Astrocyte (in vitro differentiated cells and primary cell): ENCODE results near the gene FHL2. TPM values are rescaled to one million over a fixed set of nuclear protein-coding genes. Genes with fewer than 3 reads are reported as not detected.
A peak's percentile ranks its signal among the peaks of the same experiment; 100 is the strongest.

Experiments used
- DNase-seq: peaks from one replicate; pipeline ENCODE4 v3.0.0-alpha.2; 2010; ENCODE audit warnings: low read depth
- FAIRE-seq: peaks from 2 replicates; lab custom pipeline; 2011; peaks lifted over from hg19 to GRCh38; lab: Jason Lieb, UNC
- H2AFZ ChIP-seq: 2 replicates; pipeline ENCODE4 v1.6.0; 2012; ENCODE audit warnings: low read depth, low read length, inconsistent platforms
- H3K27ac ChIP-seq: 2 replicates; pipeline ENCODE4 v1.5.1; 2011; ENCODE audit warnings: low read depth, low read length, inconsistent platforms
- H3K27me3 ChIP-seq: 2 replicates; pipeline ENCODE4 v1.6.0; 2011; ENCODE audit warnings: low read length, inconsistent platforms; ENCODE audit not compliant: insufficient read depth
- H3K36me3 ChIP-seq: 2 replicates; pipeline ENCODE4 v1.5.1; 2011; ENCODE audit warnings: low read length, inconsistent platforms; ENCODE audit not compliant: insufficient read depth
- H3K4me1 ChIP-seq: 2 replicates; pipeline ENCODE4 v1.5.1; 2011; ENCODE audit warnings: low read length, inconsistent platforms; ENCODE audit not compliant: insufficient read depth
- H3K4me2 ChIP-seq: 2 replicates; pipeline ENCODE4 v1.6.0; 2012; ENCODE audit warnings: low read length, inconsistent platforms
- H3K4me3 ChIP-seq: 2 replicates; pipeline ENCODE4 v1.5.1; 2011; ENCODE audit warnings: low read depth, mild to moderate bottlenecking, low read length, inconsistent platforms; ENCODE audit not compliant: insufficient read depth
- H3K79me2 ChIP-seq: 2 replicates; pipeline ENCODE4 v1.6.0; 2012; ENCODE audit warnings: mild to moderate bottlenecking, low read length, inconsistent platforms; ENCODE audit not compliant: insufficient read depth
- H3K9ac ChIP-seq: 2 replicates; pipeline ENCODE4 v1.6.0; 2012; ENCODE audit warnings: mild to moderate bottlenecking, low read length, inconsistent platforms
- H3K9me3 ChIP-seq: 2 replicates; pipeline ENCODE4 v1.5.1; 2012; ENCODE audit warnings: low read depth, mild to moderate bottlenecking, low read length, inconsistent platforms; ENCODE audit not compliant: insufficient read depth
- H4K20me1 ChIP-seq: 2 replicates; pipeline ENCODE4 v1.6.0; 2012; ENCODE audit warnings: low read length, inconsistent platforms; ENCODE audit not compliant: insufficient read depth
- H3K27ac Mint-ChIP-seq: one replicate; pipeline ENCODE4 v1.8.0; 2021; ENCODE audit warnings: mild to moderate bottlenecking, mixed read lengths; ENCODE audit not compliant: unreplicated experiment
- H3K27me3 Mint-ChIP-seq: one replicate; pipeline ENCODE4 v1.8.0; 2021; ENCODE audit warnings: low read depth, mixed read lengths; ENCODE audit not compliant: unreplicated experiment
- H3K36me3 Mint-ChIP-seq: one replicate; pipeline ENCODE4 v1.8.0; 2021; ENCODE audit warnings: low read depth, mixed read lengths; ENCODE audit not compliant: unreplicated experiment
- H3K4me1 Mint-ChIP-seq: one replicate; pipeline ENCODE4 v1.8.0; 2021; ENCODE audit warnings: low read depth, mixed read lengths; ENCODE audit not compliant: unreplicated experiment
- H3K4me3 Mint-ChIP-seq: one replicate; pipeline ENCODE4 v1.8.0; 2021; ENCODE audit warnings: mild to moderate bottlenecking, moderate library complexity, mixed read lengths; ENCODE audit not compliant: unreplicated experiment
- H3K9me3 Mint-ChIP-seq: one replicate; pipeline ENCODE4 v1.8.0; 2021; ENCODE audit warnings: mild to moderate bottlenecking, mixed read lengths; ENCODE audit not compliant: unreplicated experiment
- EZH2 ChIP-seq: IDR thresholded peaks from 2 replicates; pipeline ENCODE4 v1.6.1; 2012; ENCODE audit warnings: mild to moderate bottlenecking, low read length, inconsistent platforms; ENCODE audit not compliant: insufficient read depth
- total RNA-seq: library from RNA; stranded (reverse); gene quantifications from 2 replicates; pipeline ENCODE4 v1.2.1, GENCODE V29; 2021
- TF ChIP-seq, protein P1 (sequence below): IDR thresholded peaks from 2 replicates; pipeline ENCODE4 v1.5.1; 2011; ENCODE audit warnings: low read depth, mild to moderate bottlenecking, inconsistent platforms, low read length, moderate library complexity; ENCODE audit not compliant: insufficient read depth

The FHL2 gene
- total RNA-seq, 1 donor from 2014 or later, result 104 TPM

DNA sequence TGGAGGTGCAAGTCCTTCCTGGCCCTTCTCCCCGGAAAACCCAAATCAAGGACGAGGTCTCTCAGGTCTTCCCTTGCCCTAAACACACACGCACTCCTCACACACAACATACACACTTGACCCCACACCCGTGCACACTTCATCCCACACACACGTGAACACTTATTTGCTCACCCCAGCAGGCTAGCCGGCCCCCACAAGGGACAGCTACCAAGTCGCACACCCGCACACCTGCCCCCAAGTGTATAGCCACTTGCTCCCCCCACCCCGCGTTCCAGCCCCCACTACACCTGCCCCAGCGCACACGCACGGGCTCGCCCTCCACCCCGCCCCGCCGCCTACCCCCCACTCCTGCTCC is 69.7 kb downstream of the FHL2 start:
- no peaks in the 10 kb centered on the region for H3K9me3 Mint-ChIP-seq
- peaks cover 39% of the 10 kb centered on the region for H3K79me2 ChIP-seq
- H3K4me2 ChIP-seq, result peak overlapping the region; percentile 99
- no peaks in the 10 kb centered on the region for H3K27me3 ChIP-seq
- no peak for TF ChIP-seq EZH2
- TF ChIP-seq, protein P1, sequence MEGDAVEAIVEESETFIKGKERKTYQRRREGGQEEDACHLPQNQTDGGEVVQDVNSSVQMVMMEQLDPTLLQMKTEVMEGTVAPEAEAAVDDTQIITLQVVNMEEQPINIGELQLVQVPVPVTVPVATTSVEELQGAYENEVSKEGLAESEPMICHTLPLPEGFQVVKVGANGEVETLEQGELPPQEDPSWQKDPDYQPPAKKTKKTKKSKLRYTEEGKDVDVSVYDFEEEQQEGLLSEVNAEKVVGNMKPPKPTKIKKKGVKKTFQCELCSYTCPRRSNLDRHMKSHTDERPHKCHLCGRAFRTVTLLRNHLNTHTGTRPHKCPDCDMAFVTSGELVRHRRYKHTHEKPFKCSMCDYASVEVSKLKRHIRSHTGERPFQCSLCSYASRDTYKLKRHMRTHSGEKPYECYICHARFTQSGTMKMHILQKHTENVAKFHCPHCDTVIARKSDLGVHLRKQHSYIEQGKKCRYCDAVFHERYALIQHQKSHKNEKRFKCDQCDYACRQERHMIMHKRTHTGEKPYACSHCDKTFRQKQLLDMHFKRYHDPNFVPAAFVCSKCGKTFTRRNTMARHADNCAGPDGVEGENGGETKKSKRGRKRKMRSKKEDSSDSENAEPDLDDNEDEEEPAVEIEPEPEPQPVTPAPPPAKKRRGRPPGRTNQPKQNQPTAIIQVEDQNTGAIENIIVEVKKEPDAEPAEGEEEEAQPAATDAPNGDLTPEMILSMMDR, result no peak
- H3K4me1 ChIP-seq, result peaks cover 29% of the 10 kb centered on the region
- H3K4me3 ChIP-seq, result peak overlapping the region; percentile 70
- H3K9ac ChIP-seq, result peak overlapping the region; percentile 76
- H4K20me1 ChIP-seq, result peaks cover 4% of the 10 kb centered on the region
- FAIRE-seq, result no peak
- no peaks in the 10 kb centered on the region for H3K9me3 ChIP-seq
- peaks cover 36% of the 10 kb centered on the region for H3K4me1 Mint-ChIP-seq
- no peaks in the 10 kb centered on the region for H3K36me3 Mint-ChIP-seq
- H3K4me3 Mint-ChIP-seq, result peak overlapping the region; percentile 95
- H2AFZ ChIP-seq, result peak overlapping the region; percentile 74
- H3K27ac Mint-ChIP-seq, result peak overlapping the region; percentile 90
- no peak for DNase-seq
- no peaks in the 10 kb centered on the region for H3K27me3 Mint-ChIP-seq
- H3K36me3 ChIP-seq, result no peaks in the 10 kb centered on the region
- no peak overlapping the region for H3K27ac ChIP-seq

DNA sequence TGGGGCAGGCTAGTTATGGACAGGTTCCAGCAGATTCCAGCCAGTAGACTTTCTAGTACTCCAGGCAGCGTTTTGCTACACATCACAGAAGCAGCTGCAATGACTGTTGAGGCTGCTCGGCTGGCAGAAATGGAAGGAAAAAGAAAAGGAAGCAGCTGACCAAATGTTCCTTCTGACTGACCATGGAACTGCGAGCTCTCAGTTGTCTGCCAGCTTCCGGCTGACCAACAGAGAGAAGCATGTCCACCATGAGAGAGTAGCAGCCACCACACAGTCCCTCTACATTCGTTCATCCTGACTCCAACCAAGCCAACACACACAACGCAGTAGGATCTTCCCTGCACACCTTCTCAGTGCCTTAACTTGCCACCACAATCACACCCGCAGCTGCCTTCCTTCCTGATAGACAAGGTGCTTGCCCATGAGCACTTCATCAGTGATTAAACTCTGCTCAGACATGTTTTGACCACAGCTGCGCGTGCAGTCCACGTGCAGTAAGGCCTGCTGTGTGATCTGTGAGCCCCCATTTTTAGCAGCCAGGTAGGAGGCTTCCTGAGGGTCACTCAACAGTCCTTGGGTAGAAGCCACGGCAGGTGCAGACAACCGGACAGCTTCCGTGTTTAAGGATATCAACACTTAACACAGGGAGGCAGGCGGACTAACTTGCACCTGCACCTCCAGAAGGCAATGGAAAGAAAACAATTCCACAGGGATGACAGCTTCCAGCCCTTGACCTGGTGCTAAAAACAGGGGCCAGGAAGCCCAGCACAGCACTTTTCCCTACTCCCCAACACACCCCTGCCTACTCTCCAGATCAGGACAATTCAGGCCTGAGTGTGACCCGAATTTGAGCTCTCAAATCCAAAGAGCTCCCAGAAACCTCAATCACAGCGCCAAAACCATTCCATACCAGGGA is 70.3 kb downstream of the FHL2 start:
- FAIRE-seq, result no peak

More for the DNA sequence above, 70.3 kb downstream of the FHL2 start:
- no peak for DNase-seq
- no peak overlapping the region for H3K27ac ChIP-seq
- peaks cover 42% of the 10 kb centered on the region for H3K79me2 ChIP-seq
- no peaks in the 10 kb centered on the region for H3K9me3 ChIP-seq
- H3K36me3 ChIP-seq, result no peaks in the 10 kb centered on the region
- H3K4me1 ChIP-seq, result peaks cover 29% of the 10 kb centered on the region
- peak overlapping the region; percentile 74 for H2AFZ ChIP-seq
- Mint-ChIP-seq H3K36me3 (no peaks in the 10 kb centered on the region), H3K4me1 (peaks cover 42% of the 10 kb centered on the region), H3K4me3 (peak overlapping the region; percentile 95), H3K27ac (peak overlapping the region; percentile 90), H3K9me3 (no peaks in the 10 kb centered on the region), H3K27me3 (no peaks in the 10 kb centered on the region)
- H3K9ac ChIP-seq, result peak overlapping the region; percentile 76
- TF ChIP-seq, protein P1, result no peak
- no peak for TF ChIP-seq EZH2
- H3K27me3 ChIP-seq, result no peaks in the 10 kb centered on the region
- peak overlapping the region; percentile 99 for H3K4me2 ChIP-seq
- peak overlapping the region; percentile 70 for H3K4me3 ChIP-seq
- peaks cover 4% of the 10 kb centered on the region for H4K20me1 ChIP-seq
